DND-41 (cell line): Measurements from ENCODE around the gene TBL1XR1.

Experiments
- EZH2 ChIP-seq: IDR thresholded peaks from 3 replicates; pipeline ENCODE4 v1.6.1; 2012; ENCODE audit warnings: borderline replicate concordance, low read depth, mild to moderate bottlenecking, moderate library complexity, low read length, inconsistent platforms; ENCODE audit not compliant: severe bottlenecking
- TF ChIP-seq, protein P1 (sequence below): IDR thresholded peaks from 2 replicates; pipeline ENCODE4 v1.5.1; 2012; ENCODE audit warnings: borderline replicate concordance, low read length, moderate library complexity, mild to moderate bottlenecking; ENCODE audit not compliant: poor library complexity, severe bottlenecking; ENCODE audit errors: extremely low read depth

DNA sequence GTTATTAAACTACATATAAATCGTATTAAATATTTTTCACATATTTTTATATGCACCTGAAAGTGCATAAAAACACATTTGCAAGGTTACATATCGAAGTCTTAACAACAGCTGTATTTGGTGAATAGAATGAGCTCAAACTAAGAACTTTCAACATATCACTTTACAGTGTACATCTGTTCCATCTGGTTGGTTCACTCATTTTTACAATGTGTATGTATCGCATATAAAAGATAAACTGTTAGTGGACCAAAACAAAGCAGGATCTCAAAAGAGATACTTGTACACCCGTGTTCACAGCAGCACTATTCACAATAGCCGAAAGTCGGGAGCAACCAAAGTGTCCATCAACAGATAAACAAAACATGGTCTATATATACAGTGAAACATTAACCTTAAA is 55.8 kb downstream of the TBL1XR1 start:
- TF ChIP-seq, protein P1, sequence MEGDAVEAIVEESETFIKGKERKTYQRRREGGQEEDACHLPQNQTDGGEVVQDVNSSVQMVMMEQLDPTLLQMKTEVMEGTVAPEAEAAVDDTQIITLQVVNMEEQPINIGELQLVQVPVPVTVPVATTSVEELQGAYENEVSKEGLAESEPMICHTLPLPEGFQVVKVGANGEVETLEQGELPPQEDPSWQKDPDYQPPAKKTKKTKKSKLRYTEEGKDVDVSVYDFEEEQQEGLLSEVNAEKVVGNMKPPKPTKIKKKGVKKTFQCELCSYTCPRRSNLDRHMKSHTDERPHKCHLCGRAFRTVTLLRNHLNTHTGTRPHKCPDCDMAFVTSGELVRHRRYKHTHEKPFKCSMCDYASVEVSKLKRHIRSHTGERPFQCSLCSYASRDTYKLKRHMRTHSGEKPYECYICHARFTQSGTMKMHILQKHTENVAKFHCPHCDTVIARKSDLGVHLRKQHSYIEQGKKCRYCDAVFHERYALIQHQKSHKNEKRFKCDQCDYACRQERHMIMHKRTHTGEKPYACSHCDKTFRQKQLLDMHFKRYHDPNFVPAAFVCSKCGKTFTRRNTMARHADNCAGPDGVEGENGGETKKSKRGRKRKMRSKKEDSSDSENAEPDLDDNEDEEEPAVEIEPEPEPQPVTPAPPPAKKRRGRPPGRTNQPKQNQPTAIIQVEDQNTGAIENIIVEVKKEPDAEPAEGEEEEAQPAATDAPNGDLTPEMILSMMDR = no peak
- TF ChIP-seq EZH2 = no peak
